MV-4-11 (cell line): ENCODE measurements around the gene RFC4.

Experiments
- DNase-seq: peaks from one replicate; lab custom pipeline; 2025; lab: John Stamatoyannopoulos, UW

RFC4 gene

GRCh38 chr3:186743666-186744065 is 62.6 kb downstream of the RFC4 start:
- DNase-seq = no peak

GRCh38 chr3:186742618-186743380 is 63.5 kb downstream of the RFC4 start:
- DNase-seq = no peak
